ENCODE measurements around the gene TBXT.

DNA sequence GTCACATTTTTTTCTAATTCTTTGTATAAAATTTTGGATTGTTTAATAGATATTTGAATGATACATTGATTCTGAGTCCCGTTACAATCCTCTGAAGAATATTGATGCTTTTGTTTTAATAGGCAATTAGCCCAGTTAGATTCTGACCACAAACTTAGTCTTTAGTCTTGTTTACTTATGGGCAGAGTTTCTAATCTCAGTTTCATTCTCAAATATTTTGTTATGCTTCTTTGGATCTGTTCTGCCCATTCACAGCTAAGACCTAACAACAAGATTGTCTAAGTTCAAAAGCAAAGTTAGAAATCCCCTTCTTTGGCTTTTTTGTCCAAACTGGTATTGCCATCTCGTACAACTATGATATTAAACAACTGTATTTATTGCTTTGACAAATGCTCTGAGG lies 58.0 kb downstream of the TBXT start:
- no peak for TF ChIP-seq POLR2A (IDR thresholded peaks at IDR 0.05; ENCODE audit: low read depth, low read length)
- no peak for TF ChIP-seq TAF1 (IDR thresholded peaks at IDR 0.05; ENCODE audit: borderline replicate concordance, low read depth, low read length)
- TF ChIP-seq POLR2AphosphoS5 (IDR thresholded peaks at IDR 0.05; ENCODE audit: low read depth, low read length): no peak

Measured in GM12892 (cell line).